Measurements from ENCODE around the gene ACO2. TPM values are rescaled to one million over a fixed set of nuclear protein-coding genes. Genes with fewer than 3 reads are reported as not detected.

ACO2 gene
- total and polyA plus RNA-seq, 2 of the 8 experiments (the other 6 are each of a cell fraction or from before 2014, with no cell fraction given): 52.8 to 75.4 TPM

- Histone ChIP-seq H4K8ac (ENCODE audit: extremely low read depth, insufficient read depth, low read length) (no peak overlapping the region), H4K91ac (replicated peaks; ENCODE audit: insufficient read length, low read length) (peak overlapping the region; percentile 41), H2BK5ac (ENCODE audit: low read depth, low read length) (no peak overlapping the region), H3K79me2 (ENCODE audit: control insufficient read depth in 1 of 2, insufficient read depth in 2 of 2, low read length in 2 of 2) (peaks cover 3 to 77% of the 10 kb centered on the region in 2 experiments; a peak in 3 of 4 replicates), H3K27ac (ENCODE audit: low read depth, low read length) (no peak overlapping the region), H3K23me2 (ENCODE audit: low read depth, low read length) (no peaks in the 10 kb centered on the region), H3K9ac (replicated peaks in 1 of 4; ENCODE audit: extremely low read depth in 1 of 4, low read depth in 3 of 4, low read length in 3 of 4) (no peak overlapping the region), H2AK5ac (ENCODE audit: low read depth, low read length) (no peak overlapping the region), H3K18ac (ENCODE audit: extremely low read depth, low read length) (peak overlapping the region; percentile 56; the same call in 1 of the 2 replicates), H2AFZ (ENCODE audit: low read length) (no peak overlapping the region), H3K56ac (replicated peaks; ENCODE audit: insufficient read length, low read depth, low read length) (no peak overlapping the region), H4K5ac (ENCODE audit: insufficient read length, low read depth, low read length) (no peak overlapping the region), H2BK120ac (replicated peaks; ENCODE audit: low read depth, low read length) (no peak overlapping the region), H3K14ac (ENCODE audit: insufficient read length) (no peak overlapping the region), H3K4me3 (ENCODE audit: extremely low read depth in 1 of 4, insufficient read depth in 2 of 4, low read depth in 3 of 4, low read length in 4 of 4) (peak overlapping the region in 1 of 4 experiments; percentile 0; a peak in 1 of 8 replicates), H3K23ac (ENCODE audit: insufficient read length) (no peak overlapping the region), H3K27me3 (replicated peaks in 1 of 4; ENCODE audit: control insufficient read depth in 3 of 4, extremely low read depth in 1 of 4, insufficient read depth in 3 of 4, low read length in 3 of 4) (no peaks in the 10 kb centered on the region), H3K4me1 (replicated peaks in 1 of 4; ENCODE audit: control insufficient read depth in 3 of 4, insufficient read depth in 4 of 4, low read length in 3 of 4) (peaks cover 24 to 39% (median 26%) of the 10 kb centered on the region in 4 experiments), H2BK20ac (ENCODE audit: low read length) (no peak overlapping the region), H3K4ac (replicated peaks; ENCODE audit: insufficient read length, low read depth, low read length) (no peak overlapping the region), H3K9me3 (ENCODE audit: insufficient read depth in 2 of 2, low read depth in 1 of 2, low read length in 1 of 2) (no peaks in the 10 kb centered on the region), H3K36me3 (ENCODE audit: control insufficient read depth in 2 of 4, insufficient read depth in 4 of 4, low read length in 3 of 4) (no peaks in the 10 kb centered on the region; a peak in 1 of 8 replicates), H2BK12ac (ENCODE audit: low read depth, low read length) (0 out of 2 replicates have a peak overlapping the region, but pooled peaks have one; percentile 29), H3K79me1 (ENCODE audit: low read depth, low read length) (peaks cover 26% of the 10 kb centered on the region), H4K20me1 (replicated peaks in 1 of 2; ENCODE audit: control insufficient read depth in 1 of 2, insufficient read depth in 2 of 2, low read length in 2 of 2) (peaks cover 4 to 24% of the 10 kb centered on the region in 2 experiments), H3K4me2 (ENCODE audit: insufficient read depth in 1 of 2, low read depth in 2 of 2, low read length in 2 of 2) (peak overlapping the region in 1 of 2 experiments; percentile 34; a peak in 1 of 4 replicates), H2BK15ac (ENCODE audit: low read length) (no peak overlapping the region)
- 83% methylated on average over 7 of the region's 7 CpGs; no CpG with 5 or more reads in 1 of the 2 experiments for WGBS, 2 experiments (ENCODE audit: extremely low coverage in 1 of 2, insufficient coverage in 1 of 2, insufficient read length in 1 of 2, insufficient replicate concordance in 2 of 2, low coverage in 1 of 2, low lambda C conversion rate in 2 of 2, missing lambda C conversion rate in 1 of 2)
- POLR2A ChIA-PET (ENCODE audit: partially characterized antibody): interaction anchor here (1.0 to 30.6 kb wide), 9 partner anchors 8 to 99 kb away, joined by 3 to 887 read pairs (median 5); partner anchors contain the start of genes ACO2, PHF5A, TEF and TOB2
- DNase-seq (ENCODE audit: low read depth in 1 of 2, low spot score in 2 of 2) (no peak), FAIRE-seq (no peak)
- TF ChIP-seq SP1 (IDR thresholded peaks at IDR 0.05; ENCODE audit: low read depth, low read length) (no peak), EP300 (IDR thresholded peaks at IDR 0.05; ENCODE audit: borderline replicate concordance in 1 of 2, low read depth in 2 of 2, low read length in 2 of 2) (no peak)
- CTCF ChIA-PET (ENCODE audit: partially characterized antibody): interaction anchor here (1.2 to 7.8 kb wide), 11 partner anchors 11 to 243 kb away, joined by 3 to 79 read pairs (median 6); partner anchors contain the start of genes ACO2 and PHF5A
Observed at GRCh38 chr22:41480397-41480735, 11.4 kb downstream of the ACO2 start.

Data from H1 (cell line).